Muscle of back (tissue), 11 donors: Measurements from ENCODE around the gene SMCO2. TPM values are rescaled to one million over a fixed set of nuclear protein-coding genes. Genes with fewer than 3 reads are reported as not detected.

ENCODE experiments used
- DNase-seq, 3 donors: peaks; one replicate each; pipeline versions ENCODE4 v3.0.0 to v3.0.0-alpha.2; 2013
- polyA plus RNA-seq, 10 donors: library from polyadenylated mRNA; unstranded; fragments of 120-200 nt; gene quantifications; one replicate each; pipeline ENCODE4 v1.2.1, GENCODE V29; 2013; ENCODE audit not compliant: insufficient read length in 10 of 10

The SMCO2 gene
- polyA plus RNA-seq, 10 donors, result not detected

DNA sequence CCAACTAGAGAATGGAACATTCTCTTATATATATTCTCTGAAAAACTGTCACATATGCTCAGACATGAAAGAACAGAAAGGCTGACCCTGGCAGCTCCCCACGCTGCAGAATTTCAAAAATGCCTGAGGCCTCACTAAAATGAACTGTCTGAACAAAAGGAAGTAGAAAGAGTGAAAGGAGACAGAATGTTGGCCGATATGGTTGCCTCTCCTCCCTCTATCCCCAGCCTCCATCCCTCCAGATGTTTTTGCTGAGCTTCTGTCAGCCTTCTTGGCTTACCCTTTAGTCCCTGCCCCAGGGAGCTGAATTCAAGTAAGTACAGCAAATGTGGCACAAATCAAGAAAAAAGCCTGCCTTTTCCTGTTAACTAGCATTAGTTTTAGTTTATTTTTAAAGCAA, 6.9 kb downstream of the SMCO2 start:
- peak in 1 of 3 donors; percentile 62 for DNase-seq

DNA sequence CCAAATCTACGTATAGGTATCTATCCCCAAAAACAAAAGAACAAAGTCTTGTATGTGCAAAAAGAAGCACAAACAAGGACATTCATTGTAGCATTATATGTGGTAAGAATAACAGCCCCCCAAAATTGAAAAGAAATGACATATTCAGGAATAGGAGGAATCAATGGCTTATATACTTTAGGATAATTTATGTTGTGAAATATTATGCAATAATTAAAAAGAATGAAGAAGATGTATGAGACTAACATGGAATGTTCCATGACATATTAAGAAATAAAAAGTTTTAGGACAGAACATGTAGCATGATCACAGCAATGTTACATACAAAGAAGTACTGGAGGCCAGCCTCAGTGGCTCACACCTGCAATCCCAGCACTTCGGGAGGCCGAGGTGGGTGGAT, 9.1 kb downstream of the SMCO2 start:
- no peak for DNase-seq

DNA sequence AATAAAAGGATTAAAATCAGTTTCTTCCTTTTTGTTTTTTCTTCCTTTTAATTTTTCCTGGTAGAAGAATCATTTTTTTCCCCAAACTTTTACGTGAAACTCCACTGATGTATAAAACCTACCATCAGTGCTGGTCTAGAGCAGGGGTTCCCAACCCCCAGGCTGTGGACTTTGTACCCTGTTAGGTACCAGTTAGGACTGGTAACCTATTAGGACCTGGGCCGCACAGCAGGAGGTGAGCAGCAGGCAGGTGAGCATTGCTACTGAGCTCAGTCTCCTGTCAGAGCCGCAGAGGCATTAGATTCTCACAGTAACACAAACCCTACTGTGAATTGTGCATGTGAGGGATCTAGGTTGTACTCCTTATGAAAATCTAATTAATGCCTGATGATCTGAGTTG, 10.1 kb downstream of the SMCO2 start:
- no peak for DNase-seq

DNA sequence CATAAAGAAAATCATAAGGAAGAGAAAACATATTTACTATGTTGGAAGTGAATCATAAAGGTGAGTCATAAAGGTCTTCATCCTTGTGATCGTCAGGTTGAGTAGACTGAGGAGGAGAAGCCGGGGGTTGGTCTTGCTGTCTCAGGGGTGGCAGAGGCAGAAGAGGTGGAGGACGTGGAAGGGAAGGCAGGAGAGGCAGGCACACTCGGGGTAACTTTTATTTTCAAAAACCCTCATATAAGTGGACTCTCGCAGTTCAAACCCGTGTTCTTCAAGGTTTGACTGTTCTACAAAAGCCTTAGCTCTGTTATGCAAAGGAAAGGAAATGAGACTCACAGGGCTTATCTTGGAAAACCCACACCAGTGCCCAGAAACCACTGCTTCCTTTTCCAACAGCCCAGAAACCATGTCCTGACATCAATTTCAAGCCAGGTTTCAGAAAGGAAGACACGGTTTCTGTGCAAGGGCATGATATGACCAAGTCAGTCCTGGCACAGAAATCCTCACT, 14.0 kb downstream of the SMCO2 start:
- no peak for DNase-seq

DNA sequence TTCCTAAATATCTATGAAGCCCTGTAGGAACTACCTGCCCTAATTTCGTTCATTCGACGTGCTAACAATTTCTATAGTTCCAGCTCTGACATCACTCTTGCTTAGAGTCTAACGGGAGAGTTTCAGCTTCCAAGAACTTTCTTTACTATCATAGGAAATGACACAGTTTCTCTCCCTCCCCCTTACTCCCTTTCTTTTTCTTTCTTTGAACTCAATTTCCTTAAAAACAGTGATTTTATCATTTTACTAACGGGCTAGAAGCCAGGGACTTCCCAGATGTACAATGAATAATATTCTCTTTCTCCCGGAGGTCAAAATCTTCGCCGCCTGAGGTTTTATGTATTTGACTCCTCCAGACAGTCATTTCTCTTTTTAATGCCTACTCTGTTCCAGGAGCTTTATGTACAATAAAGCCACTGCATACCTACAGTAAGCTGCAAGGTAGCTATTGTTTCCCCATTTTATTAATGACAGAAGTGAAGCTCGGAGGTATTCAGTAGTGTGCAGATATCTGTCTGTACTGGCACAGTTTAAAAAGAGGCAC, 15.7 kb downstream of the SMCO2 start:
- DNase-seq, result peak; percentile 31 to 62 (median 41)

DNA sequence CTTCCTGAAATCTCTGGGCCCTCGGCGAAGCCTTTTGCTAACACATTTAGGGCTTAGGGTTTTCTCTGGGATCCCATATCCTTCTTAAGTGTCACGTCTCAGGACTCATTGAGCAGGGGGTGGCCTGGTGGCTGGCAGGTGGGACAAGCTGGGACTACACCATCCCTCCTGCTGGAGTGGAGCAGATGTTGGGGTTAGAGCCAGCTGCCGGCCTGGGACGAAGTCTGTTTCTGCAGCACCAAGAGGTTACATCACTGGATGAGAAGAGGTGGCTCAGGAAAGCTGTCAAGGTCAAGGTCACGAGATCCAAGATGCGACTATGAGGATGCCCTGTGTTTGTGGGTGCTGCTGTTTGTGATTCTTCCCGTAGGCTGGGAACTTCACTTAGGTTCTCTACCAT, 16.3 kb downstream of the SMCO2 start:
- DNase-seq, result peak in 1 of 3 donors; percentile 28

DNA sequence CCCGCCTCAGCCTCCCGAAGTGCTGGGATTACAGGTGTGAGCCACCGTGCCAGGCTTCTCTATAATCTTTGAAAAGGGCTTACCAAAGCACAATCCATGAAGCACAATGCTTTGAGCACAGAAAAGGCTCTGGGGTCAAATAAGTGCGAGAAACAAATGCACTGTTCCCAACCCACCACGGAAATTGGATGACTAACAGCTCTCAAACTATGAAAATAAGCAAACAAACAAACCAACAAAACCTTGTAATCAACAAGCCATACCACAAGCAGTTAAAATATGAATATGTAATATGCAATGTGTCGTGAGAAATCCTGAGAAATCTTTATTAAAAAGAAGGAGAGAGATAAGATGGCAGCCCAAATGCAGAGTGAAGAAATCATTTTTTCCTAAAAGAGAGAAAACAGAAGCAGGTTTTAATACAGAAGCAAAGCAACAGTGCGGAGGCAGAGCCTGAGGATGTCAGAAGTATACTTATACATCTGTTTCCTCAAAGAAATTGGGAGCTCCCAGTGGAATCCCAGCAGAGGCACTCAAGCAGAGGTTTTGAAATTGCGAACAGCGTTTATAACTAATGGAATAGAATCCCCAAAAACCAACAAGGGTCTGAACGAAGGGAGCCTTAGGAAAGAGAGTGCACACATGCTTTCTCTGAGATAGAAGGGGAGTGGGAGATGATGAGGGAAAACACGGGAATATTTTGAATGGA, 17.1 kb downstream of the SMCO2 start:
- DNase-seq, result peak in 2 of 3 donors; percentile 22 to 69

DNA sequence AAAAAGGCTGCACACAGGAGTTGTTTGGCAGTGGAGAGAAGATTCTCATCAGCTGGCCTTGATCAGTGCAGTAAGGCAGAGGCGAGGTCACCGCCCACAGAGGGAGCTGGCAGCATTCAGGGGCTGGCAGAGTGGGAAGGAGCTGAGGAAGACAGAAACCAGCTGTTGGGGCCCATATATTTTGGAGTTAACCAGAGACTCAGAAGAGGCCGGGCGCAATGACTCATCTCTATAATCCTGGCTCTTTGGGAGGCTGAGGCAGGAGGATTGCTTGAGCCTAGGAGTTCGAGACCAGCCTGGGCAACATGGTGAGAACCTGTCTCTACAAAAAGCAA, 17.7 kb downstream of the SMCO2 start:
- DNase-seq, result peak in 1 of 3 donors; percentile 32

DNA sequence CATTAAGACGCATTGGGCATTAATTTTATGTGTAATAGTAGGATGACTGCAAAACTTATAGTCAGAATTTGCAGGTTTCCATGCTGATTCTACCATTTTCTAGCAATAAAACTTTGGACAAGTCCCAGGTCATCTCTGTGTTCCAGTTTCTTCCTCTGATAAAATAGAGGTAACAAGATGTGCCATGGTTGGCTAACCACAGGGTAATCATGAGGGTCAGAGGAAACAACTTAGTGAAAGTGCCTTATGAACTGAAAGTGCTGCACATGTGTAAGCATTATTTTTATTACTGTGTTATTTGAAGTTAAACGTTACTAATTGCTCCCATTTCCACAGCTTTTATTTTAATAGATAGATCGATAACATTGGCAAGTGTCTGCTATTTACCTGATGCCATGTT, 21.1 kb downstream of the SMCO2 start:
- DNase-seq, result no peak

DNA sequence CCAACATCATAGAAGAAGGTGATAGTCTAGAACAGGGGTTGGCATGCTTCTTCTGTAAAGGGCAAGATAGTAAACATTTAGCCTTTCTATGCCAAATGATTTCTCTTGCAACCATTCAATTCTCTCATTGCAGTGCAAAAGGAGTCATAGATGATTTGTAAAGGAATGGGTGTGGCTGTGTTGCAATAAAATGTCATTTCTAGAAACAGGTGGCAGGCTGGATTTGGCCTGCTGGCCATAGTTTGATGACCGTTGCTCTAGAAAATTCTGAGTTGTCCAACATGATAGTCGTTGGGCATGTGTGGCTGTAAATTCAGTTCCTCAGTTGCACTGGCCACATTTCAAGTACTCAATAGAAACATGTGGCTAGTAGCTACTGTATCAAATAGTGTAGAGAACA, 21.7 kb downstream of the SMCO2 start:
- DNase-seq, result no peak

DNA sequence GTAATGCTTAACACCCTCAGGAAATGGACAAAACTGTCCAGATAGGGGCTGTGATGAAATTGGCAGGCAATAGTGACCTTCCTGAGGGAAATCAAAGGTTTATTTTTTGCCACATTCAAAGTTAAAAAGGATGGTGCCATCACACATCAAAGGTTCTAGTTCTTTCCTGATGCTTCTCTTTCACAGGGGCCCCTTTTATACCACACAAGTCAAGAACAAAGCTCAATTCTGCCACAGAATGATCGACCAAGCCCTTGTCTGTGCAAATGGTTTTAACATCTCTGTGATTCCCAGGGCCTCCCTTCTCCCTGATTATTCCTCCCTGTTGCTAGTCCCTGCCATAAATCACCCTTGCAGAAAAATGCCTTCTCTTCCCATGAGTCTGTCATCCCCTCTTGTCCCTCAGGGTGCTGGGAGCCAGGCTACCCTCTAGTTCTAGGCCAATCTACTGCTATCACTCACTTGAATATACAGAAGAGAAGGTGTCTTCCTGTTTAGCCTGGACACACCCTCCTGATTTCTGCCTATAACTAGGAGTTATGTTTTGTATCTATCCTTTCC, 22.7 kb downstream of the SMCO2 start:
- no peak for DNase-seq

DNA sequence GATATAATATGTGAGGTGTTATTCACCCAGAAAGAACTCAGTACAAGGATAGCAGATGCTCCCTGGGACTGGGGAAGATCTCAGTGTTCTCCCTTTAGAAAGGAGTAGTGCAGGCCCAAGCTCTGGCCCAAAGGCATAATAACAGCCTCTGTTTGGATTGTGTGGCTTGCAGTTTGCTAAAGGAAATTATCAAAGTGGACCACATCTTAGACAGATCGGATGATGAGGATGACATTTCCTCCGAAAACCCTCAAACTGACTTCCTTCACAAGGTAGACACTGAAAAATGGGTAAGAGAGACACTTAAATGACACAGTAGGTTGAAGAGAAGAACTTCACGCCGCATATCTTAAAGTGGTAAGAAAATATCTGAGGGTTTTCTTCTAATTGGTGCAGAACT, 26.1 kb downstream of the SMCO2 start:
- DNase-seq, result no peak

DNA sequence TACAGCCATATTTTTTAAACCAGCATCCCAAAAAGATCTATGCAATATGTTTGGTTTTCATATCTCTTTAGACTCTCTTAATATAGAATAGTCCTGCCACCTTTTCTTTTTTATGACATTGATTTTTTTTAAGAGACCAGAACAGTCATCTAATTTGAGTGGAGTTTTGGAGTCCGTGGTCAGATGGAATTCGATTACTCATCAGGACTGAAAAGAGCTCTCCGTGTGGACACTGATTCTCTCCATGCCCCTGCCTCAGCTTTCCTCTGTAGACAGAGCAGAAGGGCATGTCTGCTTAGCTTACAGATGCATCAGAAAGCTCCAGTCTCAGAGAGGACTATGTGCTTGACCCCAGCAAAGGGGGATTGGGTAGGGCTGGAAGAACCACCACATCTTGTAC, 27.8 kb downstream of the SMCO2 start:
- DNase-seq, result peak in 1 of 3 donors; percentile 64

DNA sequence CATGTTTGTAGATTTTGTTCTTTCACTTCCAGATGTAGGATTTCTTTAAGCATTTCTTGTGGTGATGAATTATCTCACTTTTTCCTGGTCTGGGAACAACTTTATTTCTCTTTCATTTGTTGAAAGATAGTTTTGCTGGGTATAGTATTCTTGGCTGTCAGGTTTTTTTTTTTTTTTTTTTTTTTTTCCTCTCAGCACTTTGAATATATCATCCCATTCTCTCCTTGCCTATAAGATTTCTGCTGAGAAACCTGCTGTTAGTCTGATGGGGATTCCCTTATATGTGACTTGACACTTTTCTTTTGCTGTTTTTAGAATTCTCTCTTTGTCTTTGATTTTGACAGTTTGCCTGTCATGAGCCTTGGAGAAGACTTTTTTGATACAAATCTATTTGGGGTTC, 30.5 kb downstream of the SMCO2 start:
- DNase-seq, result no peak

DNA sequence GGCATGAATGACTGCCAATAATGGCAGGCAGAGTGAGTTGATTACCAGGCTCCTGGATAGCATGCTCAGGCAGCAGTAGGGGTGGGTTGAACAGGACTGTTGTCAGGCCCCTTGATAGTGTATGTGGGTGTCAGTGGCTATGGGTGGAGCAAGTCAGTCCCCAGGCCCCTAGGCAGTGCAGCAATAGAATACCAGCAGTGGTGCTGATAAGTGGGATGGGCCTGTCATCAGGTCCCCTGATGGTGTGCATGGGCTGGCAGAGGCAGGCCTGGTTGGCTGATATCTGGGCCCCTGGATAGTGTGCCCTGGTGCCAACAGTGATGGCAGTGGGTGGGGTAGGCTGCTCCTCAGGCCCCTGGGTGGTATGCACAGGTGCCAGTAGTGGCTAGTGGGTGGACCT, 32.4 kb downstream of the SMCO2 start:
- no peak for DNase-seq

DNA sequence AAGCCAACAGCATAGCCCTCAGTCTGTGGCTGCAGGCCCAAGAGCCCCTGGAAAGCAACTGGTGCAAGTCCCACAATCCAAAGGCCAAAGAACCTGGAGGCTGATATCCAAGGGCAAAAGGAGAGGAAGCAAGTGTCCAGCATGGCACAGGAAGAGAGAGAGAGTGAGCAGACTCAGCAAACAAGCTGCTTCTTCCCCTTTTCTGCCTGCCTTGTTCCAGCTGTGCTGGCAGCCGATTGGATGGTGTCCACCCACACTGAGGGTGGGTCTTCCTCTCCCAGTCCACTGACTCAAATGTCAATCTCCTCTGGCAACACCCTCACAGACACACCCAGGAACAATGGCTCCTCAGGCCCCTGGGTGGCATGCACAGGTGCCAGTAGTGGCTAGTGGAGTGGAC, 33.5 kb downstream of the SMCO2 start:
- no peak for DNase-seq

DNA sequence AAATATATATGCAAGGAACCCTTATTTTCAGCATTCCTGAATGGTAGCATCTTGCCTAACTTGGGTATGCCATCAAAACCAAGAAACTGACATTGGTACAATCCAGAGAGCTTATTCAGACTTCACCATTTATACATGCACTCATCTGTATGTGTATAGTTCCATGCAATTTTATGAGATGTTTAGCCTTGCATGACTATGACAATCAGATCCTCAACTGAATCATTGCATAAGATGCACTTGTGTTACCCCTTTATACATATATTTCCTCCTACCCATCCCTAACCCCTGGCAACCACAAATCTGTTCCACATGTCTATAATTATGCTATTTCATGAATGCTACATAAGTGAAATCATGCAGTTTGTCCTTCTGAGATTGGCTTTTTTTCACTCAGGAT, 40.4 kb downstream of the SMCO2 start:
- no peak for DNase-seq

DNA sequence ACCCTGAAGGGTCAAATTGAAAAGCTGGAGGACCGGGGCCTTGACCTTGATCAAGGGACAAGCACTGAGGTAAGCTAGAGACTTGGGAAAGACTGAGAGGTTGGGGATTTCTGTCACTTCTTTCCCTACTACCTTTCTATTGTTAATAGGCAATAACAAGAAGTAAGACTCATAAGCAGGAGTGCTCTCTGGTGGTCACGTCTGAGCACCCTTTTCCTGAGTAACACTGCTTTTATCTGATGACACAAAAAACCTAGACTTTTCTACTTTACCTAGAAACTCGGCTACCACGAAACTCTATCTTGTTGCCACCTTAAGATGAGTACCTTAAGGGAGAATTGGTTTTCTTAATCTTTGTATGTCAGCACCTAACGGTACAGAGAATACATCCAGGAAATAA, 41.9 kb downstream of the SMCO2 start:
- no peak for DNase-seq

DNA sequence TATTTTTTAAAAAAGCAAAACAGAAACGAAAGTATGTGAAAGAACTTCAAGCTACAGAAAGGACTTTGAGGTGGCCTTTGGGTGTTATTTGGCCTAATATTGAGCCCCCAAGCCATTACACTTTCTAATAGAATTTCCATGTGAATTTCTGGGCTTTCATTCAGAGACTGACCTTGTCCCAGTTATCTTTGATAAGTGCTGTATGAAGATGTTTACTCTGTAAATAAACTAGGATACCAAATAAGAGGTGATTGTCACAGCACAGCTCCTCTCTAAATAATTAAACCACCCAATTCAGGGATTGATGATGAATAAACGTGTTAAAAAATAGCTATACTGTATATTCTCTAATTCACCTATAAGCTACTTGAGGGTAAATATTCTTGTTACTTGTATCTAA, 44.7 kb downstream of the SMCO2 start:
- no peak for DNase-seq

DNA sequence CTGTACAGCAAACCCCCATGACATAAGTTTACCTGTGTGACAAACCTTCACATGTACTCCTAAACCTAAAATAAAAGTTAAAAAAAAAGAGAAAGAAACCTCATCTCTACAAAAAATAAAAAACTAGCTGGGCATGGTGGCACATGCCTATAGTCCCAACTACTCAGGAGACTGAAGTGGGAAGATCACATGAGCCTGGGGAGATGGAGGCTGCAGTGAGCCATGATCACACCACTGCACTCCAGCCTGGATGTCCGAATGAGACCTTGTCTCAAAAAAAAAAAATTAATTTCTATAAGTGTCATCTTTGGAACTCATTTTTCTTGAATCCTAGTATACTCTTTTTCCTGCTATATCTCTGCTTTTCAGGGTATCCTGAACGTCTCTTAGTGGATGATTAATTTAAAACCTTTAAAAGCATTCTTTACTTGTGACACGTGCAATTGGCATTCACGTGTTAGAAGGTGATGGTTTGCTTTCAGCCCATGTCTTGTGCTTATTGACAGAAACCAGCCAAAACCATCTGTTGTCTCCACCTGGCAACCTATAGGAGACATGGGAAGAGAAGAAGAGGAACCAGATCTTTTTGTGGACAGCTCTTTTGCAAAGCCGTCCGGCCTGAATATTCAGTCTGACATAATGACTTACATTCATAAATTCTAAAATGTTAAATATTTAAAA, 46.9 kb downstream of the SMCO2 start:
- DNase-seq, result no peak

DNA sequence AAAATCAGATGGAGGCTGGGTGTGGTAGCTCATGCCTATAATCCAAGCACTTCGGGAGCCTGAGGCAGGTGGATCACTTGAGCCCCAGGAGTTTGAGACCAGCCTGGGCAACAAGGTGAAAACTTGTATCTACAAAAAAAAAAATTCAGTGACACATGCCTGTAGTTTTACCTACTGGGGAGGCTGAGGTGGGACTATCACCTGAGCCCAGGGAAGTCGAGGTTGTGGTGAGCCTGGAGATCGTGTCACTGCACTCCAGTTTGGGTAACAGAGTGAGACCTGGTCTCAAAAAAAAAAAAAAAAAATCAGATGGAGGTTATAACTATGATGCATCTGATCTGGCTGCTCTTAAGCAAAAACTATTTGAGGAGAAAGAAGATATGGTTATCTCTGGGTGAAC, 50.9 kb downstream of the SMCO2 start:
- no peak for DNase-seq

DNA sequence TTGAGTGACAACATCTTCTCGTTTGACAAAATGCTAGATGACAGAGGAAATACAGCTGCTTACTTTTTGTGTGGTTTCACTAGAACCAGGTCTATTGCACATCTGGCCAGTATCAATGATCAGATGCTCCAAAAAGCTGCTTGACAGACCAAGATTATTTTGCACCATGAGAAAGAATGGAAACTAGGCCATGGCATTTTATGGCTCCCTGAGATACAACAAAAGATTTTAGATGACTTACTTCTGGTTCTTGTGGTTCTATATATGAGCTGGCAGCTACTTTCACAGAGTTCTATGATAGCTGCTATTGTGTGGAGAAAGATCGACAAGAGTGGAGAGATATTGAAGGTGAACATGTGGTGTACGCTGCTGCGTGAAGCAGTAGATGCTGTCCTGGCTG, 51.6 kb downstream of the SMCO2 start:
- DNase-seq, result no peak

DNA sequence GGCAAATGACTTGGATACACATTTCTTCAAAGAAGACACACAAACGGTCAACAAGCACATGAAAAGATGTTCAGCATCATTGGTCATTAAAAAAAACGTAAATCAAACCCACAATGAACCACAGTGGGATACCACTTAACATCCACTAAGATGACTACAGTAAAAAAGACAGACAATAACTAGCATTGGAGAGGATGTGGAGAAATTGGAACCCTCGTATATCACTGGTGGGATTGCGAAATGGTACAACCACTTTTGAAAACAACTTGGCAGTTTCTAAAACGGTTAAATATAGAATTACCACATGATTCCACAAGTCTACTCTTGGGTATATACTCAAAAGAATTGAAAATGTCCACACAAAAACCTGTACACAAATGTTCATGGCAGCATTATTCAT, 52.2 kb downstream of the SMCO2 start:
- no peak for DNase-seq
